HK-2 (cell line): ENCODE data around the gene FRAS1.
"Not testable (repeated sequence)": the region's sequence is repeated elsewhere in the genome, so short reads cannot be mapped to it uniquely, and the experiment has no call there.

Experiments used
- DNase-seq: peaks from one replicate; pipeline ENCODE4 v3.0.0-alpha.2; 2018; ENCODE audit not compliant: unreplicated experiment

FRAS1 gene

DNA sequence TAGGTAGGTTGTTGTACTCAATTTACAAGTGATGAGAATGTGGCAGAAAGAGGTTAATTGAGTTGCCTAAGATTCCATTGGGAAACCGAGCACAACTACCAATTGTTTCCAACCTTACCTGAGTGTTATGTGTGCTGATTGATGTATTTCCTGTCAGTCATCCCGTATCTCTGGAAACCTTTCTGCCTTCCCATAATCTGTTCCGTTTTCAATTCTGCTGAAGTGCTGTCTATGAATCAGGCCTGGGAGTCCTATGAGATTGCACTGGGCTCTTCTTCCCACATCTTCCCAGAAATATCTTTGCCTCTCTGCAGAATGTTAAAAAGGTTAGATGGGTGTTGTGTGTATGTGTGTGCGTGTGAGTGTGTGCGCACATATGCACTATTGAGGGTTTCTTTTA, 264.9 kb downstream of the FRAS1 start:
- no peak for DNase-seq

DNA sequence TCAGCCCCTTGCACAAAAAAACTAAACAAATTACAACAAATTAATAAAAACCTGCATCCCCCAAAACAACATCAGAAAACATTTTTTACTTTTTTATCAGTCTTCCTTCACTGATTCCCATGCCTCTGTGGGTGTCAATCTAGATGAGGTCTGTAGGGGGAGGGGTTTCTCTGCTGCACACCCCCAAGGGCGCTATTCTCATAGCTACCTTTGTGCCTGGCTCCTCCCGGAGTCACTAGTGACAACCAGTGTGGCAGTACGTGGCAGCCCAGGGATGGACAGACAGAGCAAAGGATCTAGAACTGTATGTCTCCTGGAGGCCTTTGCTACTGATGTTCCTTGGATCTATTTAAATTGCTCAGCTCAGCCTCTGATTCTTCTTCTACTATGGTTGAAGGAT, 266.3 kb downstream of the FRAS1 start:
- DNase-seq, result no peak

DNA sequence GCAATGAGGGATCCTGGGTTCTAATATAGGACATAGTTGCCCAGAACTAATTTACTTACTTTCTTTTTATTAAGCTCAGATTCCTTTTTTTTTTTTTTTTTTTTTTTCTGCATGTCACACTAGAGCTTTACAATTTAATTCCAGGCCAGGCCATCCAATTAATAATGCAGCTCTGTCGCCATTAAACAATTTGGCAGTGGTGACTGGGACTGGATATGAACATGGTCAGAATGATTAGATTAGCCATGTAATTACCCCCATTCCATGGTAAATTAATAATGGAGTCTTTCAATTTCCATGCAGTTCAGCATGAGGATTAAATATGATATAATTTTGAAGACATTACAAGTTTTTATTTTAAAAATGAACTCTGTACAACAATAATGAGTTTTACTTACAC, 267.5 kb downstream of the FRAS1 start:
- no peak for DNase-seq

DNA sequence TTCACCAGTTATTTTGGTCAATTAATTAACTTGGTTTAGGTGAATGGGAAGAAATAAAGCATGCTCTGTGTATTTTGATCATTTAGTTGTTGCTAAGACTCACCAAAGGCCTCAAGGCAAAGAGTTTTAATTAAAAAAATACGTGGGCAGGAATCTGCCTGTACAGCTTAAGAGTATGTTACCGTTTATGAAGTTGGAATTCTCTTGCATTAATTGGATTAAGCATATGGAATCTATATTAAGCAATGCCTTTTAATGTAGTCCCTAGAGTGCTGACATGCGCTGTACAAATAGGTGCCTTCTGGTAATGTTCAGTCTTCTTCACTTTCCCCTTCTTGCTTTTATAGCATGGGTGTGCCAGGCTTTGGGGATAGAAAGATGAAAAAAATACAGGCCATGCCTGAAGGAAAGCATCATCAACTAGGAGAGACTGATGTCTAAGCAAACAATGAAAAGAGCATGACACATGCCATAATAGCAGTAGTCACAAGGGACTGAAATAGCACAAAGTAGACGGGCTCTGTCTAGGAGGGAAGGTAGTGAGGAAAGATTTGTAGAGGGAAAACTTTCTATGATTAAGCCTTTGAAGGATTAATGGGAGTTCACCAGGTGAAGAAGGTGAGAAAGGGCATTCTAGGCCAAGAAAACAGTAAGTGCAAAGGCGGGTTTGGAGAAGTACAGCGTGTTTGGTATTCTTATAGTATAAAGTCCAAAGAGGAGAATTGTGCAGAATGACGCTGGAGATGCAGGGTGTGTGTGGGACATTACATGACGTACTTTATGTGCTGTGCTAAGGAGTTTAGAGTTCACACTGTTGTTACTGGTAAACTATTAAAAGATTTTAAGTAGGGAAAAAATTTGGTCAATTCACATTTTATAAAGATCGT, 268.4 kb downstream of the FRAS1 start:
- no peak for DNase-seq

DNA sequence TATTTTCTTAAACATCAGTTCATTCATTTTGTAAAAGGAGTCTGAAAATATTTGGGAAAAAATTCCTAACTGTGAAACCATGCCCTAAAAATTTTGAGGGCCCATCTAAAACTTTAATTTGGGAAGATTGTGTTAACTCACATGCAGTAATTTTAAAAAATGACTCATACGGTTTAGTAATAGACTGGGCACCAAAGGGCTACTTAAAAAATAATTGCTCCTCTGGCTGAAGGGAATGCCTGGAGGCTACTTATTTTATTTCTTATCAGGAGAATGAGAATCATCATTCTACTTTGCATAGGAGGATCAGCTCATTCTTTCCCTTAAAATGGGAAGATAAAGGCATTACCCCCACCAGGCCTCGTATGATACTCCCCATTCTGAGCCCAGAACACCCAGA, 271.5 kb downstream of the FRAS1 start:
- not testable (repeated sequence) for DNase-seq

DNA sequence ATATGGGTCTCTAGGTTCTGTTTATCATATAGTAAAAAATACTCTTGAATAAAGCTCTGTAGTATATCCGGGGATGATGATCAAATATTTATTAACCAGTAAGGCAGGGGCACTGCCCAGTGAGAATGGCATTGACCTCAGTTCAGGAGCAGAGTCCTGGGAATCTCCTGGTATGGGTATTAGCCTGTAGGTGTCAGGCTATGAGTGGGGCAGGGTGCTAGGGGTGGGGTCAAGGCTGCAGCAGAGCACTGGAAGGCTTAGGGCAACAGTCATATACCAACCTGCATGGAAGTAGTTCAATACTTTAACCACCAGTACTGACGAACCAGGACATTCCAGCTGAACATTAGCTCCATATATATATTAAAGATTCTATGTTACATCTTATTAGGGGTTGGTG, 274.1 kb downstream of the FRAS1 start:
- DNase-seq, result no peak

DNA sequence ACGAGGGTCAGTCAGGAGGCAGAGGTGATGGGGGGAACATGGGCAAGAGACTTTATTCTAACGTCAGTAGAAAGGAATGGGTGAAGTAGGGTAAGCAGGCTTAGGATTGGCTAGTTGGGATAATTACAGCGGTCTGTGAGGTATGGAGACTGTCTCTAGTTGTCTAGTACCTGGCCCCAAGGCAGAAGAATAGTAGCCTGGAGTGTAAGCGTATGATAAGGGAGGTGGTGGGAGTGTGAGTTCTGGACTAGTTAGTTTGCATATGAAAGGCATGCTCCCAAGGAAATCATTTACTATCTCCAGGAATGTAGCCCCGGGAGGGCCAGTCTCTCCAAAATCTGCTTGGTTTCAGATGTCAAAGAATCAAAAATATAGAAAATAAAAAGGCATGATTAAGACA, 274.8 kb downstream of the FRAS1 start:
- no peak for DNase-seq

DNA sequence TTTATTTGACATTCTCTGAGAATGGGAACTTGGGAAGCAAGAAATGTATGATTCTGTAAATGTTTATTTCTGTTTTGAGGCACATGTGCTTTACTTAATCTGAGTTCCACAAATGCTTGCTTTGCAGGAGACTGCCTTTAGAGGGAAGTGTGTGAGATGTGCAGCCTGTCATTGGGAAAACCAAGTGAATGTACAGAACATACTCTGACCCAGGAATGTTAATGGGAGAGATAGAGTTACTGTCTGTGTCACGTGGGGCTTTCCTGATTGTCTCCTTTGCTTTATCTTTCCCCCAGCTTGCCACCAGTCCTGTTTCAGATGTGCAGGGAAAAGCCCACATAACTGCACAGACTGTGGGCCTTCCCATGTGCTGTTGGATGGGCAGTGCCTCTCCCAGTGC, 275.9 kb downstream of the FRAS1 start:
- DNase-seq, result no peak

DNA sequence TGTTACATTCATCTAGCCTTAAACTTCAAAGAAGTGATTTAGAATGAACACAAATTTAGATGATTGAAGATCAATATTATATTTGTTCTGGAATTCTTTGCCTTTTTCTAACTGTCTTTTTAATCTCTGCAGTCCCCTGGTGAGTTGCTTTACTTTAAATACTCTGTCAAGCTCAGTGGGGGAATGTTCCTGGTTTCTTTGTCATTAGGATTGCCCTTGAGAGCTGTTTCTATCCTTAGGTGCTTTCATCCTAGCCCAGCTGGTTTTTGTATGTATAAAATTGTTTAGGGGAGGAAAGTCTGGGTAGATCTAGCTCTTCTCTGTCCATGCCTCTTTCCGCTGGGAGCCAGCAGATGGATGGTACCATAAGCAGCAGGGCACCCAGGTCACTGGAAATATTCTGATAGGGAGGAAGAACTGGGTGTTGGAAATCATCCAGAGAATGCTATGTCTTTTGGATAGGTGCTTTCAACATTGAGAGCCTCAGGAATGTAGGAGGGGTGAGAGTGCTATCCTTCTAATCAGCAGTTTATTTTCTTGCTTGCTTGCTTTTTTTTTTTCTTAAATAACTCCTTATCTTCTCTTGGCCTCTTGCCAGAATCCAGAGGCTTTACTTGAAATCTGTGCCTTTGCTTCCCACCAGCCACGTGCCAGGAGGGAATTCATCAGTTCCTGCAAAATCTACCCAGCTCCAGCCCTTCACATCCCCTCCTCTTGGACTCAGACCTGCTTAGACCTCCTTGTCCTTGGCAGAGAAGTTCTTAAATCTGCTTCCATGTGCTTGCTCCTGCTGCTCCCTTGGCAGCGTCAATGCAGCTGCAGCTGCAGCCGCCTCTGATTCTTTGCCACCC, 279.2 kb downstream of the FRAS1 start:
- no peak for DNase-seq

DNA sequence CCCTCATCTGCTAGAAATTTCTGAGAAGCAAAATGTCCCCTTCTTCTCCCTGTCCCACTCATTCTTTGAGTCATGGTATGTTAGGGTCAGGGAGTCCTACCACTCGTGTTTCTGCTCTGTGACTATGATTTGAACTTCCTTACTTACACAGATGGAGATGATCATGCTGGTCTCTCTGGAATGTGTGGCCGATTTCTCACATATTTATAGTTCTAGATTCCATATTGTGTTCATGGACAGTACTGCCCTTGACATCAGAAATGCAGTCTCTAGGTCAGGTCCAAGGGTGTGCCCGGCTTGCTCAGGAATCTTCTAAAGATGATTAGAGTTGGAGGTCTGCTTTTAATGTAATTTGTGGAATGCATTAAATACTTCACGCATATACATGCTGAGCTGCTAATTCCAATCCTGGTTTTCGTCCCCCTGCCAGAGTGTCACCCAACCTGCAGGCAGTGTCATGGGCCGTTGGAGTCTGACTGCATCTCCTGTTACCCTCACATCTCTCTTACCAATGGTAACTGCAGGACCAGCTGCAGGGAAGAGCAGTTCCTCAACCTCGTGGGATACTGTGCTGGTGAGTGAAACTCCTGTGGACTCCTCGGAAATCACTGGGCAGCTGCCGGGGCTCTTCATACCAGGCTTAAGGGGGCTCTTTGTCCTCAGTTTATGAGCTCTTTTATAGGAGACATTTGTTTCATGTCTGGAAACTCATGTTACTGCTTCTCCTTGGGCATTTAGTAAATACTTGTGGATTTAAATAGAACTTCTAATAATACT, 280.3 kb downstream of the FRAS1 start:
- no peak for DNase-seq

DNA sequence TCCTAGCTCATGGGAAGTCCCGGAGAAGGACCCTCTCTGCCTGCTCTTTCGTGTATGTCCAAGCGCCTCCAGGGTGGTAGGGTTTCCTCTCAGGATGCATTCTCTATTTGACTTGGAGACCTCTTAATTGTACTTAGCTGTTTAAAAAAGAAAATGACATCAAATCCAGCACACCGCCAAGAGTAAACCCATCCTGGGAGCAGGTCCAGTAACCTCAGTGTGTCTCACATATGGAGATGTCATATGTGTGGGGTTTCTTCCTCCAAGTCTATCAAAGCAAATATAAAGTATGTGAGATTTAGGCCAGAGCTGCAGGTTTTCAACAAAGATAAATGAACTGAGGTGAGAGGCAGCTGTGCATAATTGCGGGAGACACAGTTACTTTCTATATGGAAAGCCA, 285.0 kb downstream of the FRAS1 start:
- DNase-seq, result no peak

DNA sequence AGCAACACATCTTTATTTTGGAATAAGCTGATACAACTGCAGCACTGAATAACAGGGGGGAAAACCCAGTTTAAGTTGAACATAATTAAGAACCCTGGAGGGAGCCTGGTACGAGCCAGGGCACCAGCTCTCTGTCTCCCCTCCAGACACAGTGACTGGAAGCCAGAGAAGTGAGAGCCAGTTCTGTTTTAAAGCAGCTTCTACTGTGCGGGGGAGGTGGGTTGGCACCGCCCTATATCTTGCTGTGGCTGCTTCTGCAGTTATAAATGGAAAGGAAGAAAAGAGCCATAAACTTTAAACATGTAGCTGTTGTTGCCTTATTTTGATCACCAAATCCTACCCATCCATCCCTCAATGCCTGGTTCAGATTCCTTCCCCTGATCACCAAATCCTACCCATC, 286.6 kb downstream of the FRAS1 start:
- DNase-seq, result no peak

DNA sequence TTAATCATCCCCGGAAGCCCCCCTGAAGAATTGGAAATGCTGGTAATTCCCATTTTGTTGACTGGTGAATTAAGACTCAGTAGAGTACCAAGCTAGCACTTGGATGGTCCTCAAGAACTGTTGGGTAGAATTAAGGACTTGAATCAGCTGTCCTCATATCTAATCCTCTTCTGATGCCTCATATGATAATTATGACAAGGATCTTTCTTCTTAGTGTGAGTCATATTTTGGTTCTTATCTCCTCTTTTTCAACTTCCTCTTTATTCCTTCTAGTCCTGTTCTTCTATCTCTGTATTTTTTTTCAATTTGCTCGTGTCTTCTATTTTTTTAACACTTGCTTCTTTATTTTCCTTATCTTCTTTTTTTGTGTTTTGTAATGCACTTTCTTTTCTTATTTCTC, 288.1 kb downstream of the FRAS1 start:
- no peak for DNase-seq

DNA sequence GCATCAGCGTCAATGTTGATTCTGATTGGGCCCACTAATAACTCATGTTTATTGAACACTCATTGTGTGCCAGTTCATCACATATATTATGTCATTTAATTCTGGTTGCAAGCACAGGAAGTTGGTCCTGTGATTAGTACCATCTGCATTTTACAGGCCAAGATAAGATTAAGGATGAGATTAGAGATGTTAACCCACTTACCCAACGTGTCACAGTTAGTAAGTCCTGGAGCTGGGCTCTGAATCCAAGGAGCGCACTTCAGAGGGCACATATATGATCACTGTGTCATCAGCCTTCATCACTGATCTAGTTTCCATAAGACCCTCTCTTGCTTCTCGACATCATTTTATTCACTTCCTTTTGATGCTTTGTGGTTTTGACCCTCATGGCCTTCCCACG, 289.1 kb downstream of the FRAS1 start:
- DNase-seq, result no peak

DNA sequence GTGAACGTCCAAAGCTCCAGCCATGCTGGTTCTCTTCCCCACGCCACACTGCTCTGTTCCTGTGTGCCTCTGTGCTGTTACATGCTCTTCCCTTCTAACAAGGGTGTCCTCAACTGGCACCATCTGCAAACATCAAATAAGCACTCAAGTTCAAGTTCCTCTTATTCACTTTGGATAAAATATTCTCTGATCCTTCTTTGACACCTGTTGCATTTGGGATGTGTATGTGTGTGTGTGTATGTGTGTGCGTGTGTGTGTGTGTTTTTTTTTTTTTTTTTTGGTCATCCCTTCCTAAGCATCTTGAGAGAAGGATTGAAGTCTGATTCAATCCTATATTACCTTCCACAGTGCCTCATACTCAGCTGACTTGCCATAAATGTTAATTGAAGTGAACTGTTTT, 290.4 kb downstream of the FRAS1 start:
- no peak for DNase-seq

DNA sequence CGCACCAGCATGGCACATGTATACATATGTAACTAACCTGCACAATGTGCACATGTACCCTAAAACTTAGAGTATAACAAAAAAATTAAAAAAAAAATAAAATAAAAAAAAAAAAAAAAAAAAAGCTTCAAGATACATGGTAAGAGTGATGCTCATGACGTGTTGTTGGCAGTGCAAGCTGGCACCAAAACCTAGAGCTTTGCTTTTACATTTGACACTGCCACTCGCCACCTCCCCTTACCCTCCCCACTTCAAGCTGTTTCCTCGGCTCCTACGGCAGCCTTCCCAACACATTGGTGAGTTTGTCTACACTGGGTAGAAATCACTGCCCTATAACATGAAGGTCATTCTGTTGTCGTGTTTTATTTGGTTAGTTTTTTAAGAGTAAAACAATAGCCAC, 296.8 kb downstream of the FRAS1 start:
- no peak for DNase-seq

DNA sequence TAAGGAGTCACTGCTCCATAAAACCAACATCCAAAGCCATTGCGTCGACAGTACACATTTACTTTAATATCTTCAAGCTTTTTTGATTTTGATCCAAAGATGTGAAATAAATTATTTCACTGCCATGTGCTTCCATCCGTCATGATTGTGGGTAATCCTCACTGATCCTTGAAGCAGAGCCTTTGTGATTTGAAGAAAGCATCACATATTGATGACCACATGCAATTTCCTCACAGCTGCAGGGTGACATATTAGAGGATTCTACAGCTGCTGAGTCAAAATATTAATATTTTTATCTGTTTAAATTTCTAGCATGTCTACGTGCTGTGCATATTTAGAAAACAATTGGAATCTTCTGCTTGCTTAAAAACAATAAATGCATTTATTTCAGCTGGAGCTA, 297.7 kb downstream of the FRAS1 start:
- no peak for DNase-seq

DNA sequence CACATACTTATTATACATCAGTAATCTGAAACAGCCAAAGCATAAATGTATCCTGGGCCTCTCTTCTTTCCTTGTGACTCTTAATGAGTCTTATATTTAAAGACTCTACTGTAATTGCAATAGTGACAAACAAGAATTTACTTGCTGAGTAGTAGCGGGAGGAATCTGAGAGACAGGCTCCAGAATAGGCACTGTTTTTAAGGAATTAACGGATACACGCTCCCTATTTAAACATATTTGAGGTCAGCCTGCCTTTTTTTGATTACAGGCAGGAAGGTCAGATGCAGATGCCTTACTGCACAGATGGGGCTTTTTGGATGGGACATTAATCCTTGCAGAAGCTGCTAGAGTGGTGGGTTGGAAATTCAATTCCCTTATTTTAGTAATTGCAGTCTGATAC, 298.2 kb downstream of the FRAS1 start:
- no peak for DNase-seq

DNA sequence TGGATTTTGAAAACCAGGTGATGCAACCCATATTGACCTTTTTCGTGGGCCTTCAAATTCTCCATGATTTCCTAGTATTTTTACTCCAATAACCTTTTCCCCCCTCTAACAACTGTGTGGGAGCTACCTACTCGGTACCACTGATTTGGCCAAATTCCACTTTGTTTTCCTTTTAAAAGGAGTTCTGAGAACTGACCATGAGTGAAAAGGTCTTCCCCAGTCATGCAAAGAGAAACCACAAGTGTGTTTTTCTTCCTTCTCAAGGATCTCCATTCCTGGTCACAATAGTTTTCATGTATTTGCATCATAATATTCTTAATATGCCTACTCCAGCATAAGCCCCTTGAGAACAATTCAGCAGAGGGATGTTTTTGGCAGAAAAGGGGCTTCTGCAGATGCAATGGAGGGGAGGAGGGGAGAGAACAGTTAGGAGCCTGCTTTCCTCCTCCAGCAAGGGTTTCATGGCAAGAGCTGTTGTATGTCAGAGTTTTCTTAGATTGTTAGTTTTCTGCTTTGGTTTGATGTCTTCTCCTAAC, 299.2 kb downstream of the FRAS1 start:
- DNase-seq, result no peak

DNA sequence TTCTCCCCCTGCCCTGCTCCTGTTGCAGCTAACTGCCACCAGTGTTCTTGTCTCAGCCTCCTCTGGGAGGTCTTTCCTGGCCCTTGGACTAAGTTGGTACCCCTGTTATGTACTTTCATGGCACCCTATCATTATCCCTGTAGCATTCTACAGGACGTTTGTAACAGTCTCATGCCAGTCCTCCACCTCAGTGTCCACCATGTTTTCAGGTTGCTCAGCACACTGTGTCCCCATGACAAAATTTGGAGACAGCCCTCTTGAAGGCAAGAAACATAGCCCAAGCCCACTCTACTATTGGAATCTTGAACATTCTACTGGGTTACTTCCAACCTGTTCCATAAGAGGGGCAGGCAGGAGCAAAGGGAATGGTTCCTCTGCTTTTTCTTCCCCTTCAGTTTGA, 300.0 kb downstream of the FRAS1 start:
- no peak for DNase-seq

DNA sequence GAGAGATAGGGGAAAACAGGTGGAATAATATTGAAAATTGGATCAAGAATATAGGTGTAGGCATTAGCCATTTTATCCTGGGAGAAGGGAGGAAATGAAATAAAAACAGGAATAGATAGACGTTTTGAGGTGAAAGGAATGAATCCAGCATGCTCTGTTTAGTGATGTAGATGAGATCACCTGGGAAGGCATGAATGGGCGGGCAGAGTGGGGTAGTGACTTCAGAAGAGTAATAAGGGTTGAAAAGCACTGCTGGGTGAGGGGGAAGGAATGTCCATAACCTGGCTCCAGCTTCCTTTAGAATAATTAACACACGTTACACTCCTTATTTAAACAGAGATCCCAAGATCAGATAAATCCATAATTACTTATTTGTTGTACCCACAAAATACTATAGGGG, 303.3 kb downstream of the FRAS1 start:
- no peak for DNase-seq

DNA sequence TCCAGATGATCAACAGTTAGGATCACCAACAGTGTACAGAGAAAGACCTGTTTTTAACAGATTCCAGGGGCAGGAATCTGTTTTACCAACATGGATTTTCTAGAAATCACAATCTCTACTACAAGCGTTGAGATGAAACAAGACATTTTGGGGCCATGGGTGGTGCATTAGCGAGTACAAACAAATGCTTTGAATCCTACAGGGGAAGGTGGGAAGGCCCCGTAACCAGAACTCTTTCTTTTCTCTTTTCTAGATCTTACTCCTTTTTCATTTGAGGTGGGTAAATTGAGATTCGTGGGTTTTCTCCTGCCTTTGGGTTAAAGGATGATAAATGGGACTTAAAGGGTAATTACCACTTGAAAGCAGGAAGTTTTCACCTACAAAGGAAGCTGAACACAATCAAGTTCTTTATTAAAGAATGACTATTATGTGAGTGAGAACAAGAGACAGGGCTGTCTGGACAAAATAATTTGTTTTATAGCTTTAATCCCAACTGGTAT, 304.5 kb downstream of the FRAS1 start:
- DNase-seq, result no peak
